Measurements from ENCODE around the gene PAFAH1B2. TPM values are rescaled to one million over a fixed set of nuclear protein-coding genes. Genes with fewer than 3 reads are reported as not detected.
"Not testable (repeated sequence)": the region's sequence is repeated elsewhere in the genome, so short reads cannot be mapped to it uniquely, and the experiment has no call there.

The PAFAH1B2 gene
- total RNA-seq, 4 donors from 2014 or later: 58.0 to 67.5 (median 63.3) TPM

DNA sequence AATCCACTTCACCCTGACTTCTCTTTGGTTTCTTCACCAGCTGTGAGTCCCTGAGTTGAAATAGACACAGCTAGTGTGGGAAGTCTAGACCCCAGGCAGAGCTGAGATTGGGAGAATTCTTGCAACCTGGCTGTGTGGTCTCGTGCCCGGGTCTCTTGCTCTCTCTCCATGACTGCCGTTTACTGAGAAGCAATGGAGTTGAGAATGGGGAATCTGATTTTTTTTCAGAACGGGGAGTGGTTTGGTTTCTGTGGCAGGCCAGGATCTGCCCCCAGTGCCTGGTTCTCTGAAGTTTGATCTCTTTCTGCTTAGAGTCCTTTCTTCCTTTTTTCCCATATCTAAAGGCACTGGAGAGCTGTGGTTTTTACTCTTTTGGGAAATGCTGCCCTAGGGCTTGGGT, 35.9 kb downstream of the PAFAH1B2 start:
- Histone ChIP-seq H3K36me3 (peaks cover 5% of the 10 kb centered on the region), H3K27ac (peak overlapping the region; percentile 89), H3K4me1 (peaks cover 44% of the 10 kb centered on the region), H3K27me3 (no peaks in the 10 kb centered on the region), H3K4me3 (peak overlapping the region; percentile 79), H3K9me3 (no peaks in the 10 kb centered on the region)
- peak in 1 of 2 donors; percentile 31 for DNase-seq (ENCODE audit: low spot score in 2 of 2)
- WGBS: 12% methylated on average over 4 of the region's 4 CpGs
- TF ChIP-seq CTCF (IDR thresholded peaks at IDR 0.05) (no peak), POLR2AphosphoS5 (IDR thresholded peaks at IDR 0.05) (no peak), POLR2A (IDR thresholded peaks at IDR 0.05) (no peak), EP300 (IDR thresholded peaks at IDR 0.05) (no peak)

DNA sequence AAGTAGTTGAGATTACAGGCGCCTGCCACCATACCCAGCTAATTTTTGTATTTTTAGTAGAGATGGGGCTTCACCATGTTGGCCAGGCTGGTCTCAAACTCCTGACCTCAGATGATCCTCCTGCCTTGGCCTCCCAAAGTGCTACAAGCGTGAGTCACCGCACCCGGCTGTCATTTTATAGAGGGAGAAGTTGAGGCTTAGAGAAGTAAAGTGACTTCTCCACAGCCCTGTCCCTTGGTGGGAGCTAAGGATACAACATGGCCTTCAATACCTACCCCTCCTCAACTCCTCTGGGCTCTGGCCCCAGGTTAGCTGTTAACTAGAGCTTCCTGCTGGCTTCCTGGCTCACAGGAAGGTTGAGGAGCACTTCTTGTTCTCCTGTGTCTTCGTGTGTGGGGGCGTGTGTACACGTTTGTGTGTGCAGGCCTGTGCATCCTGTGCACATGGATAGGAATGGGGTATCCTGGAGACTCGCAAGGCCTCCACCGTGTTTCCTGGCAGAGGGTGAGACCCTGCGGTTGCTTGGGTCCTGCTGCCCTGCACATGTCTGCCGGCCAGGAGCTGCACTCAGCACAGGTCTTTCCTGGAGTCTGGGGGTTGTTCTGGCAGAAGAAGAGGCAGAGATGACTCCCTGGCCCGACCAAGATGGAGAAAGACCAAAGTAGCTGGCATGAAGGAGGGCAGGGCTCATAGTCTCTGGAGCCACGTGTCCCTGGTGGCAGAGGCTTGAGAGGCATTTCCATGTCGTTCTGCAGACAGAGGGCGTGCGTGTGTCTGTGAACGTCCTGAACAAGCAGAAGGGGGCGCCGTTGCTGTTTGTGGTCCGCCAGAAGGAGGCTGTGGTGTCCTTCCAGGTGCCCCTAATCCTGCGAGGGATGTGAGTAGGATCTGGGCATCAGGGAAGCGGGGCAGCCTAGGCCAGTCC, 36.8 kb downstream of the PAFAH1B2 start:
- TF ChIP-seq CTCF (IDR thresholded peaks at IDR 0.05): peak; percentile 22 to 57
- TF ChIP-seq POLR2A (IDR thresholded peaks at IDR 0.05): no peak
- TF ChIP-seq POLR2AphosphoS5 (IDR thresholded peaks at IDR 0.05): no peak
- no peak for TF ChIP-seq EP300 (IDR thresholded peaks at IDR 0.05)
- H3K4me1 ChIP-seq: peaks cover 44% of the 10 kb centered on the region
- H3K9me3 ChIP-seq: no peaks in the 10 kb centered on the region
- H3K4me3 ChIP-seq: no peak overlapping the region
- H3K27ac ChIP-seq: no peak overlapping the region
- peak; percentile 83 to 87 for DNase-seq (ENCODE audit: low spot score in 2 of 2)
- H3K27me3 ChIP-seq: no peaks in the 10 kb centered on the region
- 62% methylated on average over 7 of the region's 22 CpGs for WGBS
- peaks cover 8% of the 10 kb centered on the region for H3K36me3 ChIP-seq

DNA sequence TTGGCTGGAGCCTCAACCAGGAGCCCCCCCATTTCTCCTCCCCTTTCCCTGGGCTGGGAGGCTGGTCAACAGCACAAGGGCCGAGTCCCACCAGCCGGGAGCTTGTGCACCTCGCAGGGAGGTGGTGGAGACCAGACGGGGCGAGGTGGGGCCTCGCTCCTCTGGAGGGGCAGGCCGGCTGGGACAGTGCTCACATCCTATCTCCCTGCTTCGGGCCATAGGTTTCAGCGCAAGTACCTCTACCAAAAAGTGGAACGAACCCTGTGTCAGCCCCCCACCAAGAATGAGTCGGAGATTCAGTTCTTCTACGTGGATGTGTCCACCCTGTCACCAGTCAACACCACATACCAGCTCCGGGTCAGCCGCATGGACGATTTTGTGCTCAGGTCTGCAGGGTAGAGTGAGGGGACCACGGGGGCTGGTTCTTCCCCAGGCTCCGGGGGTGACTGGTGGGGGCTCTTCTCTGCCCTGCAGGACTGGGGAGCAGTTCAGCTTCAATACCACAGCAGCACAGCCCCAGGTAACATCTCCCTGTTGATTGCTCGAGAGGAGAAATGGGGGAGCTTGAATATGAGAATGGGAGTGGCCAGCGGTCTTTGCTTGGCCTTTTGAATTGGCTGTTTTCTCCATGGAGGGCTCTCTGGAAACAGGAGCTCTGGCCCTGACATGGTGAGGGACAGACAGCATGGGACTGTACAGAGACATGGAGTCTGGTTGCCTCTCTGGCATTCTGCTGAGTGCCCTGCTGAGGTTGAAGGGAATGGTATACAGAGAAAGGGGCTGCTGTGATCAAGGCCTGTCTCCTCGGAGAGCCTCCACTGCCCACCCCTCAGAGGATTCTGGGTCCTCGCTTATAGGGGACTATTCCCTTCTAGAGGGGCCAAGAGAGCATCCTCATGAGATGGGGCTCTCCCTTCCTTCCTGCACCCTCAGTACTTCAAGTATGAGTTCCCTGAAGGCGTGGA, 37.8 kb downstream of the PAFAH1B2 start:
- peak in 1 of 2 donors; percentile 35 for DNase-seq (ENCODE audit: low spot score in 2 of 2)
- H3K36me3 ChIP-seq: peaks cover 11% of the 10 kb centered on the region
- H3K9me3 ChIP-seq: no peaks in the 10 kb centered on the region
- no peak overlapping the region for H3K4me3 ChIP-seq
- WGBS: 93% methylated on average over 21 of the region's 22 CpGs
- peaks cover 44% of the 10 kb centered on the region for H3K4me1 ChIP-seq
- TF ChIP-seq POLR2A (IDR thresholded peaks at IDR 0.05) (no peak), CTCF (IDR thresholded peaks at IDR 0.05) (no peak)
- no peak overlapping the region for H3K27ac ChIP-seq
- no peaks in the 10 kb centered on the region for H3K27me3 ChIP-seq

- Histone ChIP-seq H3K9me3 (no peaks in the 10 kb centered on the region), H3K27ac (no peak overlapping the region), H3K27me3 (no peaks in the 10 kb centered on the region), H3K36me3 (peaks cover 18% of the 10 kb centered on the region), H3K4me1 (peaks cover 44% of the 10 kb centered on the region), H3K4me3 (no peak overlapping the region)
- DNase-seq (ENCODE audit: low spot score in 2 of 2): peak in 1 of 2 donors; percentile 38
- 95% methylated on average over 5 of the region's 10 CpGs for WGBS
- TF ChIP-seq POLR2A (IDR thresholded peaks at IDR 0.05) (no peak), POLR2AphosphoS5 (IDR thresholded peaks at IDR 0.05) (no peak), CTCF (IDR thresholded peaks at IDR 0.05) (no peak), EP300 (IDR thresholded peaks at IDR 0.05) (no peak)
Observed at GRCh38 chr11:117182551-117182935, 38.5 kb downstream of the PAFAH1B2 start.

GRCh38 chr11:117183178-117183577, 39.1 kb downstream of the PAFAH1B2 start:
- H3K27ac ChIP-seq, H3K27me3 ChIP-seq, H3K4me3 ChIP-seq, H3K9me3 ChIP-seq: not testable (repeated sequence)
- 89% methylated on average over 12 of the region's 13 CpGs for WGBS
- Histone ChIP-seq H3K36me3 (peaks cover 24% of the 10 kb centered on the region), H3K4me1 (peaks cover 38% of the 10 kb centered on the region)
- peak in 1 of 2 donors; percentile 56 for DNase-seq (ENCODE audit: low spot score in 2 of 2)

All from suprapubic skin (tissue), 4 donors.